Measurements from ENCODE around the gene TBC1D2B.

TBC1D2B gene

GRCh38 chr15:78071383-78071782 is 6.1 kb downstream of the TBC1D2B start:
- no peak for DNase-seq

DNA sequence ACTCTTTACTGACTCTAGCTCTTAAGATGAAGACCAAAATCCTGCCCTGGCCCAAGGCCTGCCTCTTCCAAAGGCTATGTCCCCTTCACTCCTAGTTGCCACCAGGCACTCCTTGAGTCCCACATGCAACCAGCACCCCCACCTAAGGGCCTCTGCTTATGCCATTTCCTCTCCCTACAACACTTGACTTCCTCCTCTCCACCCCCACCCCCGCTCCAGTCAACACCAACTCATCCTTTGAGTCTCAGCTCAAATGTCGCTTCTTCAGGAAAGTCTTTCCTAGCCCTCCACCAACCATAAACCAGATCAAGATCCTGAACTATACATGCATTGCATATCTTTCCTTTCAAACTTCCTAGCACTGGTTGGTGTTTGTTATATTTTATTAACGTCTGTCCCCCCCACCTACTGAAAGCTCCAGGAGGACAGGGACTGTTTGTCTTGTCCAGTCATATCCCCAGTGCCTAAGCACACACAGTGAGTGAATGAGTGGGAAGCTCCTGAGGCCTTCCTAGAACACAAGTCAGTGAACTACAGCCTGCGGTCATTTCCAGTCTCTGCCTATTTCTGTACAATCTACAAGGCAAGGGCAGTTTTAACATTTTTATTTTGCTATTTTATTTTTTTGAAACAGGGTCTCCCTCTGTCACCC is 7.3 kb downstream of the TBC1D2B start:
- DNase-seq: no peak

DNA sequence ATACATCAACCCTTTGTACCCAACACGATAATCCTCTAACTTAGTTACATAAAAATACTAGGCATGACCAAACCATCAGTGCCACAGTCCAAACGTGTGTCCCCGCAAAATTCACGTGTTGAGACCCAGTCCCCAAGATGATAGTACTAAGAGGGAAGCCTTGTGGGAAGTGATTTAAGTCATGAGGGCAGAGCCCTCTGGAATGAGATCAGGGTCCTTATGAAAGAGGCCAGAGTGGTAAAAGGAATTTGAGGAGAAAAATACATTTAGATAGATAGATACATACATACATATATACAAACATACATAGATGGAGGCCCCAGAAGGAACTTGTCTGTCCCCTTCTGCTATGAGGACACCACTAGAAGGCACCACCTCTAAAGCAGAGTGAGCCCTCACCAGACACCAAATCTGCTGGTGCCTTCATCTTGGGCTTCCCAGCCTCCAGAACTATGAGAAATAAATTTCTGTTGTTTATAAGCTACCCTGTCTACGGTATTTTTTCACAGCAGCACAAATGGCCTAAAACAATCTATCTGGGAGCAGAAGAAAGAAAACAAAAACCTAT is 8.0 kb downstream of the TBC1D2B start:
- DNase-seq: no peak

DNA sequence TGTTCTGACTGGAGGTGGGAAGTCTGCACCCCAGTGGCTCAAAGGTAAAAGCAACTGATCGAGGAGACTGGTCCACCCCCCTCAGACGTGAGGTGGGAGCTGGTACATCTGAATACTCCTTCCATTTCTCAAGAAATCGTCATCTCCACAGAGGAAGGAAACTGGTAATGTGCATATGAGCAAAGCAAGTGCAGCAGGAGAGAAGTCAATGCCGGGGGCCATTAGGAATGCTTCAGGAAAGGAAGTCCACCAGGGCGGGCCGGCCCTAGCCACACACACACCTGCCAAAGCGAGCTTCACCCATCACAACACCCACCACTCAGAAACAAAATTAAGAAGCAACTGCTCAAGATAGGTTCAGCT is 8.5 kb downstream of the TBC1D2B start:
- no peak for DNase-seq

DNA sequence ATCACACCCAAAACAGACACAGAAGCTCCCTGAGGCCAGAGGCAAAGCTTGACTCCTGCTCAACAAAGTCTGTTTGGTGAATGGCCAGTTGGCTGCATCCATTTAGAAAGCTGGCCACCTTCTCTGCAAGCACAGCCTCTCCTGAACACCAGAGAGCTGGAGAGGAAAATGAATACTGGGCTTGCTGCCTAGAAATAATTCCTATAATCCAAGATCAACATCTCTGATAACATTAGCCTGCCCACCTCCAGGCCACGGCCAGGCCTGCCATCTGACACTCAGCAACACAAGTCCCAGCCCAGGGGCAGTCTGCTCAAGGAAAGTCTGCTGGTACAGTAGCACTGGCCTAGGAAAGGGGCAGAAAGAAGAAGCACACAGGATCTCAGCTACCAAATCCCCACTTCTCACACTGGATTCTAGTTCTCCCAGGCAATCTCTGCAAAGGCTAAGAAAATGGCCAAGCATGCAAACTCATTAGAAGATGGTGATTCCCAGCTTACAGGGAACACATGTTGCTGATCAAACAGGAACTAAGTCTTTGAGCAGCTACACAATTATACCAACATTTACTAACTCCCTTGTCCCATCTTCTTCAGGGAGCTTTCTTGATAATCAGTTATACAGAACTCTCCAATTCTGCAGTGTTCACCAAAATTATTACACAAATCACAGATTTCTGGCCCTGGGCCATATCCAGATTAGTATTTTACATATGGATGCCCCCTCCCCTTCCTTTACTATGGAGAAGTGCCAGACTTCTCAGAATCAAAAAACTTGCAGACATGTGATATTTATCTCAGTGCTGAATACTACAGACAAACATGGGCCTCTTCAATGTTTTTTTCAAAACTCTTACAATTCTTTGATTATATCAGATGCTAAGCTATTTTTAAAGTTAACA is 9.9 kb downstream of the TBC1D2B start:
- no peak for DNase-seq

DNA sequence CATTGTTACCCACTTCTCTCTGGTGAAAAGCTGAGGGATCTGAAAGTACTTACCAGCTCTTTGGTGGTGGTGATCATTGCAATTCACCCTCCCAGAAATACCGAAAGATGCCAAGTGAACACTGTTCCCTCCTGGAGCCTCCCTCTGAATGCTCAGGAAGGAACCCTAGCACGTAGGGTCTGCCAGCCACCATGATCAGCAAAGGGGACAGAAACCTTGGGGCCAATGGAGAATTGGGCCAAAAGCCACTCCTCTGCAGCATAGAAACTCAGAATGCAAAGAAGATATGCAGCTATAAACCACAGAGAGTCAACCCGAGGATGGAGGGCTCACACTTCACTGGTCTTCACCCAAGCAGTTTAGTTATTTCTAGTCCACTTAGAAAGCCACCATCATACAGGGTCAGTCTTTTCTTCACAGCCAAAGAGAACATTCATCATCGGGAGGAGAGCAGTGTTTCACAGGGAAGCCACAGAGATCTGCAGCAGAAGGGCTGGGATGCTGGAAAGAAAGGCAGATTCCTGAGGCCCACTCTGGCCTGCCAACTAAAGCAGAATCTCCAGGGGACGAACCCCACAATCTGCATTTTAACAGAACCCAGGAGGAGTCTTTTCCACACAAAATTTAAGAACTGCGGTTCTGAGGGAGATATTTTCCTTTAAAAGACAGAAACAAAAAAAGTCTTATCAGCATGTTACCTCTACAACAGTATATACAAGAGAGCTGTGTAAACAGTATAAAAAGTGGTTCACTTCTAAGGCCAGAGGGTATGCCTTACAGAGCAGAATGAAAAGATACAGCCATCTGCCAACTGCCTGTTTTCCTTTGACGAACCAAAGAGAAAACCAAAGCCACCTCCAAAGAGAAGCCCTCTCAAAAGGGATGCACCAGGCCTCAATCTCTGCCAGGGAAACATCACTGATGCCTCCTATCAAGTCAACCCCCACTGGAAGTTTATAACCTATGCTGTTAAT is 11.3 kb downstream of the TBC1D2B start:
- no peak for DNase-seq

DNA sequence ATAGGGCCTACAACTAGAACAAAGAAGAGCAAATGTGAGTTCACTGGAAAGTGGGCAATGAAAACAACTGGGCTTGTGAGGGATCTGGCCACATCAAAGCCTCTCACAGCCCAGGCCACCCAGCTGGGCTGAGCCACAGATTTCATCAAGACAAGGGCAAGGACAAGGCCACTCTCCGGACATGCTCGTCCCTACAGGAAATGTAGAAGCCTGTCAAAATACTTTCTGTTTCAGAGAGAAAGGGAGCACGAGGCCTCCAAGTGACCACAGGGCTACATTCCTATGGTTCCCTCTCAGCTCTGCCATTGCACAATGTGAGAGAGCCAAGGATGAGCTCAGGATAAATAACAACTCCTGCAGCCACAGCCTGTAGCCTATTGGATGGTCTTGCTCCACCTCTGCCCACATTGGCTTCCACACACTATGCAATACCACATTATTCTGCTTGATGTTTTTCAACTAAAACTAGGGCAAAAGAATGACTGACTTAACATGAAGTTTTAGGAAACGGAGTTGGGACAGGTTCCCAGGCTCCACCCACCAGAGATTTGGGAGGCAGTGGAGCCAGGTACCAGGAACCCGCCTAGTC is 12.1 kb downstream of the TBC1D2B start:
- DNase-seq: peak; percentile 89

GRCh38 chr15:78064544-78064943 is 13.0 kb downstream of the TBC1D2B start:
- no peak for DNase-seq

DNA sequence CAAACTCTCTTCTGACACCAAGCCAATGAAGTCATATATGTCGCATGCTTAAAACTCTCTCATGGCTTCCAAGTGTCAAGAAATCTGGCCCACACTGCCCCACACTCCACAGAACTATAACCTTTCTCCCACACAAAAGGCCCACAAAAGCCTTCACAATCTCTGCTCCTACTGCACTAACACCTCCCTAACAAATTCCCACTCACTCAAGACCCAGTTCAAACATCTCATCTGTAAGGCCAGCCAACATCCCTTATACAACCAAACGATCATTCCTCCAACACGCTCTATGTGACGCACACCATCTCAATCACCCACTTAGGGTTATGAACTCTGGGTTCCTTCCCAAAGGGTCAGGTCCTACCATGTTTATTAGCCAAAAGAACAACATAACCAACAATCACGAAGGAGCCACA is 13.5 kb downstream of the TBC1D2B start:
- no peak for DNase-seq

DNA sequence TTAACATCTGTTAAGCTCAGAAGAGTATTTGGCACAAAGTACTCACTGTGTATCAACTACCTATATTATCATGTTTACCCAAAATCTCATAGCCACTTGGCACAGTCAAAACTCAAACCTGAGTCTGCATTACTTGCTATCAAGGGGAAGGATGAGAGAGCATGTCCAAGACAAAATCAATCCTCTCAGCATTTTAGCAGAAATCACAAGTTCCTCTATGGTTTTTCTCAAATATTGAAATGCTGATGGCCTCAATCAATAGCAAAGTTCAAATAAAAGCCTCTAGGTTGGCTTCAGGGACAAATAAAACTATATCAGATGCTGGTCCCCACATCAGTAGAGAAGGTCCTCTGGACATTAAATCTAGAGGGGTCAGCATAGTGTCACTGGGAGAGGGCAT is 14.3 kb downstream of the TBC1D2B start:
- no peak for DNase-seq

DNA sequence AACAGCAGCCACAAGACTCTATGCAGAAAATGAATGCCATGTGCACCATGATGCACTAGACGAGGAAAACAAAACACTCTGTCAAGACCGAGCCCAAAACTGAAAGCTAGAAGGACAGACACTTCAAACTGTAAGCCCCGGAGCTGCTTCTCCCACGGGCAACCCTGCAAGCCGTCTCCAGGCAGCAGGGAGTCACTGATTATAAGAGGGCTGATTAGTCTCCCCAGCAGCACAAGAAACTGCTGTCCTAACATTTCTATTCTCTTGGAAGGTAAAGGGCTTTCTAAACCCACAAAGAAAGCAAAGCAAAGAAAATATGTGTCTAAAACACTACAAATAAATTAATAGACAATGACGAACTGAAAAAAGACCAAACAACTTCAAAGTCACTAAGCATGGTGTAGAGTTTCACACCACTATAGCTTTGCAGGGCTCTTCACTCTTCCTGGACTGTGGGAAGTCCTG is 15.5 kb downstream of the TBC1D2B start:
- no peak for DNase-seq

DNA sequence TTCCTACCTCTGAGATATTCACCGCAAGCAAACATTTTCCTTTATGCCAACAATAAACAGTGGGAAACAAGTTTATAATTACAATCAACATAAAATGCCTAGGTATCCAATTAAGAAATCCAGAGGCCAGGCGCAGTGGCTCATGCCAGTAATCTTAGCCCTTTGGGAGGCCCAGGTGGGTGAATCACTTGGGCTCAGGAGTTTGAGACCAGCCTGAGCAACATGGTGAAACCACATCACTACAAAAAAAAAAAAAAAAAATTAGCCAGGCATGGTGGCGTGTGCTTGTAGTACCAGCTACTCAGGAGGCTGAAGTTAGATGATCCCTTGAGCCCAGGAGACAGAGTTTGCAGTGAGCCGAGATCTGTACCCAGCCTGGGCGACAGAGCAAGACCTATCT is 17.3 kb downstream of the TBC1D2B start:
- DNase-seq: no peak

- no peak for DNase-seq
These were observed 18.2 kb downstream of the TBC1D2B start for GRCh38 chr15:78059110-78059839.

GRCh38 chr15:78058401-78058935 is 19.0 kb downstream of the TBC1D2B start:
- DNase-seq: no peak

DNA sequence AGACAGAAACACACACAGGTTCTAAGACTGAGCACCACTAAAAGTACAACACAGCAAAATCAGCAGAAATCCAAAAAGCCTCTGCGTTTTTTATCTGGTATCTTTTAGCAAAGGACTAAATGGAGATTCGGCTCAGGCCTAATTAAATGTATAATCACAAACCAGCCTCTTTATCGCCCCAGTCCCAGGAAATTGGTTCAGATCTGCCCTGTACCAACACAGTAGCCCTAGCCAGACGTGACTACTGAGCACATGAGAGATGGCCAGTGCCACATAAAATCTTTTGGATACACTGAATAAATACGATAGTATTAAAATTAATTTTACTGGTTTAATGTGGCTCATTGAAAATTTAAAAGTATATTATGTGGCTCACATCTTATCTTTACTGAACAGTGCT is 19.7 kb downstream of the TBC1D2B start:
- no peak for DNase-seq

DNA sequence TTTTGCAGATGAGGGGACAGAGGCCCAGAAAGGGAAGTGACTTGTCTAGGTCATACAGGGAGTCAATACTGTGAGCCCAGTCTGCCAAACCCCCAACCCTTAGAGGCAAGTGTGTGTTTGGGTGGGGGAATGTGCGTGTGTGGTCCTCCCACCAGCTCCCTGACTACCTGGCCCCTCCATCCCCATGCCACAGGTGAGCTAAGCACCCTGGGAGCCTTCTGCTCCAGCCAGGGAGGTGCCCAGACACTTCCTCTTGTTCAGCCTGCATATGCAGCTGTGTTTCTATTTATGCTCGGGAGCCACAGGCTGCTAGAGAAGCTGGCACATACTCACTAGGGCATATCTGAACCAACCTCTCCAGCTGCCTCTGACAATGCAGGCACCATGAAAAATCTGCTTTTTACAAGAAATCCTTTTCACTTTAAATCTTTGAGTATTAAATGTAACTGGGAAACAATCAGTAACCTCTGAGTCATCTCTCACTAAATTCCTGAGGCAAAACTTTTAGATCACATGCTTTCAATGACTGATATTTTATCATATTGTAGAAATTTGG is 20.7 kb downstream of the TBC1D2B start:
- no peak for DNase-seq

- no peak for DNase-seq
These were observed 21.4 kb downstream of the TBC1D2B start for GRCh38 chr15:78055919-78056713.

GRCh38 chr15:78054966-78055365 is 22.5 kb downstream of the TBC1D2B start:
- DNase-seq: no peak

- DNase-seq: no peak
These were observed 23.0 kb downstream of the TBC1D2B start for GRCh38 chr15:78054518-78054917.

- DNase-seq: no peak
These were observed 25.0 kb downstream of the TBC1D2B start for GRCh38 chr15:78052545-78052944.

Data from amniotic stem cell (primary cell).